Posterior vena cava (tissue), 2 donors: ENCODE measurements around the gene PLEKHA5. TPM values are rescaled to one million over a fixed set of nuclear protein-coding genes. Genes with fewer than 3 reads are reported as not detected.
A peak's percentile ranks its signal among the peaks of the same experiment; 100 is the strongest.

Experiments
- DNase-seq: peaks from one replicate; pipeline ENCODE4 v3.0.0-alpha.2; 2020; ENCODE audit warnings: low spot score
- intact Hi-C, 2 donors: fragments of 100-400 bp; cut with DNase I; formaldehyde crosslinking; loops; one replicate each; pipeline versions ENCODE4 v1.14.1 to v1.14.2; 2022 to 2023
- total RNA-seq, 2 donors: library from RNA; stranded (reverse); fragmentation: NEBNext Ultra II Directional; extraction: Animal tissue kit (Norgen Biotek cat#: 25700); gene quantifications; one replicate each; pipeline ENCODE4 v1.2.1, GENCODE V29; 2021
- donor health status: DM: yes; HTN: yes; CAD: no.
- donor health status: DM: yes; HTN: yes; CAD: no.

The PLEKHA5 gene
- total RNA-seq, 2 donors from 2014 or later: 22.5 to 27.4 TPM

DNA sequence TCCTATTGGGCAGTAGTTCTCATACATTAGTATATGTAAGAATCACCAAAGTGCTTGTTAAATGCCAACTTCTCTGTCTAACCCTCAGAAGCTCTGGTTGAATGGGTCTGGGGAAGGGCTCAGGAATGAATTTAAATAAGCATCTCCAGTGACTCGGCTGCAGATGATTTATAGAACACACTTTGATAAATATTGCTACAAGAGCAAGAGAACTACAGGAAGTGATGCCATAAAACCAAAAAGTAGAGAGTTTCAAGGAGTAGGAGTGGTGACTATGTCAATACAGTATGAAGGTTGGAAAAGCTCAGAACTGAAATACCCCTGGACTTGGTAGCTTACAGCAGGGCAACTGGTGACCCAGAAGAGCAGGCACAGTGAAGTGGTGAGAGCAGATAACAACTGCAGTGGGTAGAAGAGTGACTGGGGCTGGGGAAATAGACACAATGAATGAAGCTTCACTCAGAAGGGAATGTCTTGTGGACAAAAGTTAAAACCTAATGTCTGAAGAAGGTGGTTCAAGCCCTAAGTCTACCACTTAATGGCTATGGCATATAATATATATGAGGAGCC lies 8.0 kb upstream of the PLEKHA5 start:
- no peak for DNase-seq
- intact Hi-C loops: loop anchor here in 1 of 2 donors (10.0 kb wide), 1 partner anchor 1533 kb away; no protein-coding TSS in a partner anchor

DNA sequence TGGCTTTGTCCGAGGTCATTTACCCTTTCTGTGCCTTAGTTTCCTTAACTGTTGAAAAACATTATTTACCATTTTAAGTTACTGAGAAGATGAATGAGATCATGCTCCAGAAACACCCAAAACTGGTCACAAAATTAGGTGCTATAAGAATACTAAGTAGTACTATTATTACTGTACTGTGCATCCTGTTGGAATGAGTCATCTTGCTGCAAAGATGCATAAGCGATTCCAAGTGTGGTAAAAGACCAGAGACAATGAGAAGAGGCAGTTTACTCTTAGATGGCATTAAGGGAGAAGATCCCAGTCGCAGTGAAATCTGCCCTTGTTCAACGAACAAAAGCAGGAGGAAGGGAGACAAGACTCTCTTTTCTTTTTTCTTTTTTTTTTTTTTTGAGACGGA lies 4.2 kb upstream of the PLEKHA5 start:
- DNase-seq: no peak
- intact Hi-C loops: loop anchor here in 1 of 2 donors (10.0 kb wide), 1 partner anchor 1529 kb away; no protein-coding TSS in a partner anchor

DNA sequence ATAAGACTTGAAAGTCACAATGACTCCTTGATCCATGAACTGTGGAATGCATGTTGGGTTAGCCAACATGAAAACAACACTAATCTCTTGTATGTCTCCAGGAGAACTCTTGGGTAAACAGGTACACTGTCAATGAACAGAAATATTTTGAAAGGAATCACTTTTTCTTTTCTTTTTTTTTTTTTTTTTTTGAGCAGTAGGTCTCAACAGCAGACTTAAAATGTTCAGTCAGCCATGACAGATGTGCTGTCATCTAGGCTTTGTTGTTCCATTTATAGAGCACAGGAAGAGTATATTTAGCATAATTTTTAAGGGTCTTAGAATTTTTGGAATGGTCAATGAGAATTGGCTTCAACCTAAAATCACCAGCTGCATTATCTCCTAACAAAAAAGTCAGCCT lies 2.3 kb upstream of the PLEKHA5 start:
- DNase-seq: no peak
- intact Hi-C loops: loop anchor here in 1 of 2 donors (10.0 kb wide), 1 partner anchor 1528 kb away; no protein-coding TSS in a partner anchor

DNA sequence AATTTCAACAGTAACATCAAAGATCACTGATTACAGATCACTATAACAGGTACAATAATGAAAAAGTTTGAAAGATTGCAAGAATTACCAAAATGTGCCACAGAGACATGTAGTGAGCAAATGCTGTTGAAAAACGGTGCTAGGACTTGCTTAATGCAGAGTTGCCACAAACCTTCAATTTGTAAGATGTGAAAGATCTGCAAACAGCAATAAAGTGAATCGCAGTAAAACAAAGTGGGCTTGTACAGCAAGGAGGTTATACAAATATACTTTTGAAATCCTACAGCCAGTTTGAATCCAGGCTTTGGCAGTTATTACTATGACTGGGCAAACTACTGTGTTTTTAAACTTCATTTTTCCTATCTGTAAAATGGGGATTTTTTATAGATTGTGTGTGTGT lies 1.0 kb upstream of the PLEKHA5 start:
- intact Hi-C loops: loop anchor here in 1 of 2 donors (10.0 kb wide), 1 partner anchor 1526 kb away; no protein-coding TSS in a partner anchor
- DNase-seq: no peak

DNA sequence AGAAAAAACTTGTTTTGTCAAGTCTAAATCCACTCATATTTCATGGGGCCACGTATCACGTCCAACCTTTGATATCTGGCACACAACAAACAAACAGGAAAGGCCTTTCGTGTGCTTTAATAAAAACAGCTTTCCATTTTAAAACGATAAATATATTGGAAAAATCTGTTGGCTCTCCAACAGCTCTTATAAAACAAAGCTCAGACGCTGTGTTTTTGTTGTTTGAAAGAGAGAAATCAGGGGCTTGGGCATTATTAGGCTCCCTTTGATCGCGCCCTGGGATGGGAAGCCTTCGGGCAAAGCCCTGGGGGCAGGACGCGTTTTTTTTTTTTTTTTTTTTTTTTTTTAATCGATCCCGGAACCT lies 429 bp upstream of the PLEKHA5 start:
- intact Hi-C loops: loop anchor here in 1 of 2 donors (10.0 kb wide), 1 partner anchor 1526 kb away; no protein-coding TSS in a partner anchor
- no peak for DNase-seq

DNA sequence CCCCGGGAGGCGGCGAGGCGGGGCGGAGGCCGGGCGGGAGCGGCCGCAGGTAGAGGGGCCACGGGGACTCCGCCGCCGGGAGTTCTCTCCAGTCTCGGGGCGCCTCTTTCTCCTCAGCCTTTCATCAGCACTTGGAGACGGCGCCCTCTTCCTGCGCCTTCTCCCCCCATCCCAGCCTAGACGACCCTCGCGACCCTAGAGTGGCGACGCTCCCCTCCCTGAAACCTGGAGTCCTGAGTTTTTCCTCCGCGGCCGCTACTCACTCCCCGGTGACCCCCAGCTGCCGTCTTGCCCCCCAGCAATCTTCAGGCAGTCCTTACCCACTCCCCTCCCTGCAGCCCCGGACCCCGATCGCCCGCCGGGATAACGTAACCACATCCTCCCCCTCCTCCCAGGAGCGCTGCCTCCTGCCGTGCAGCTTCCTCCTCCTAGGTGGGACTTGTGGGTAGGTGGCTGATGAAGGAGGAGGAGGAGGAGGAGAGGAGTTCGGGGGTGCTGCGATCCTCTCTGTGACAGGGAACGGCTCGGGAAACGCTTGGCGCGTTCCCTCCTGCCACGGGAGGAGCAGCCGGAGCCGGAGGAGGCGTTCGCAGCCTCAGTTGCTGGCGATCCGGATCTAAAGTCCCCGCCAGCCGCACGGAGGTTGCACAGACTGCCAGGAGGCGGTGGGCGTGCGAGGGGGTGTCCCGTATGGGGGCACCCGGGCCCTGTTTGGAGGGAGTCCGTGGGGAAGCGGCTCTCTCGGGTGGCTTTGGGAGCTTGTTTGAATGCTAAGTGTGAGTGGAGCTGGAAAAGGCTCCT lies 891 bp downstream of the PLEKHA5 start:
- DNase-seq: peak; percentile 80
- intact Hi-C loops: no loop called here

DNA sequence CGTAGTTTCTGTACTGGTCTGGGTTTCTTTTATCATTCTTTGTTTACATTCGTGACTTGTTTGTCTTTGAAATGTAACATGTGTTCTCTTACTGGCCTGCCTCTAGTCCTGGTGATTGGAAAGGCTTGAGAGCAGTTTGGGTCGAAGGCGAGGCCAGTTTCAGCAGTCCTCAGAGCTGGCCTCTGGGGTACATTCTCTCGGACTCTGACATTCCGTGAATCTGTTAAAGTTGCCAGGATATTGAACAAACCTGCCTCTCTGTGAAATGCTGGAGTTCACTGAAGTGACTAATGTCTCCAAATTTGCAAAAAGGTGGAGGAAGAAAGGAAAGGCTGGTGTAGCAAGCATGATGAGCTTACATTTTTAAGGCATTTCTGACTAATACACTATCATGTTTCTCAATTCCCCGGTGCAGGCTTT lies 1.5 kb downstream of the PLEKHA5 start:
- intact Hi-C loops: no loop called here
- DNase-seq: no peak

DNA sequence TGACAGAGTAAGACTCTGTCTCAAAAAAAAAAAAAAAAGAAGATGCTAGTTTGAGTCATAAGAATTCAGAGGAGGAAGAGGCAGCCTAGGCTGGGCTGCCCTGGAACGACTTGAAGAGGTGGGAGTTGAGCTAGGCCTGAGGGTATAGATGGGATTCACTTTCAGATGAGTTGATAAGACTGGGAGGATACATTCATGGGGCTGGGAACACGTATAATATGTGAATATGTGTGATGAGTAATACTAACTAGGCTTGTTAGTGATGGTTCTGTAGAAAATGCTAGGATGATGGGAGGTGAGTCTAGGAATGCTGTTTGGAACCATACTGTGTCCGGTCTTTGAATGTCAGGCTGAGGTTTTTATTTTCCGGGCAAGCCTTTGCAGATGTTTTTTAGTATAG lies 9.0 kb downstream of the PLEKHA5 start:
- no peak for DNase-seq
- intact Hi-C loops: no loop called here

DNA sequence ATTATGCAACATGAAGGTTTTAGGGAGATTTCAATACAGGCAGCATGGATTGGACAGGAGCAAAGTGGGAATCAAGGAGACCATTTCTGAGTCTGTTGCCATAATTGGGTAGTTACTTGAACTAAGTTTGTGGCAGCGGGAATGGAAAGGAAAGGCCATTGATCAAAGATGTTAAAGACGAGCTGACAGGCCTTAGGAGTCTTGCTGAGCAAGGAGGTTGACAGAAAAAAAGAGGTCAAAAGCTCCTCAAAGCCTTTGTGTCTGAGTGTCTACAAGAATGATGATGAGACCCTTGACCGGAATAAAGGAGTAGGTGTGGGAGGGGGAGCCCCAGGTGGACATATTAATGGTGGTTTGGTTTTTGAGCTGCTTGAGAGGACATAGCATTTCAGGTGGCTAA lies 9.4 kb downstream of the PLEKHA5 start:
- DNase-seq: no peak
- intact Hi-C loops: no loop called here

DNA sequence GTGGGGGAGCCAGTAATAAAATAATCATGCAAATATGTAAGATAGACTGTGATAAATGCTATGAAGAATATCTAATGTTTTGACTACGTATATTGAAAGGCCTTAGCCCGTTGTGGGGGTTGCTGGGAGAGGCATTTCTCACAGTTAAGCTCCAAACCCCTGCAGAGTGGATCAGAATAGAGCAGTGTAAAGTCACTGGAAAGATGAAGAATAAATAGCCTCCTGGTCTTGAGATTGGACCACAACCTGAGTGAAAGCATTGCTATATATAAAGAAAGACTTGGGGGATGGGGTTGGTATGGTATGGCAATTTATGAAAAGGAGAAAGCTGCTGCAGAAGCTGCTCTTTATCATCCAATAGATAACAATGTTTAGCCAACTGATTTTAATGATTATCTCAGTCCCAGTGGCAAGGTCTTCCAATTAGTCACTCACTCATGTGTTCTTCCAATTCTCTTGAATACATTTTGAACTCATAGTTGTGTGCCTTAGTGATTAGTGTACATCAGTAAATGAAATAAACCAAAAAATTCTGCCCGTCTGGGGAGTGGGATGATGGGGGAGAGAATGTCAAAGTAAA lies 10.2 kb downstream of the PLEKHA5 start:
- no peak for DNase-seq
- intact Hi-C loops: no loop called here

DNA sequence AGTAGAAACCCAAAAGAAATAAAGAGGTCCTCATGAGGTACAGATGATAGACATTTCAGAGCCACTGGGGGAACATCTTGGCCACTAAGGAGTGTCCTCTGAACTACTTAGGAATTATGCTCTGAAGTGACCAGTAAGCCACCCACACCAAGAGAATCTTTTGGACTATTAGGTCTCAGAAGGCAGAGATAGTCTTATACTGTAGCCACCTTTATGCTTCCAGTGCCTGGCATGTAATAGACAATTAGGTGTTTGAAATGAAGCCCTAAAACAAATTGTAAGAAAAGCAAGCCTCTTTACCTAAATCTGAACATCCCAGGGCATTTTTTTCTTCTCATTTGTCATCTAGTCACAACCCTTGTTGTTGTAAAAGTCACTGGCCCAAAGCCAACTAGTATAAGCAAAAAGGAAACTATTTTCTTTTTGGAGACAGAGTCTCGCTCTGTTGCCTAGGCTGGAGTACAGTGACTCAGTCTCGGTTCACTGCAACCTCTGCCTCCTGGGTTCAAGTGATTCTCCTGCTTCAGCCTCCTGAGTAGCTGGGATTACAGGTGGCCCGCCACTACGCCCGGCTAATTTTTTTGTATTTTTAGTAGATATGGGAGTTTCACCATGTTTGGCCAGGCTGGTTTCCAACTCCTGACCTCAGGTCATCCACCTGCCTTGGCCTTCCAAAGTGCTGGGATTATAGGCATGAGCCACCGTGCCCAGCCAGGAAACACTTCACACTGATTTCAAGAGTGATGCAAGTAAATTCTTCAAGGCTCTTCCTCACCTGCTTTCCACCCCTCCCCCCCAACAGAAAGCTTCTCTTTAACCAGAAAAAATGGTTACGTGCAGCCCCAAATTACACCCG lies 11.1 kb downstream of the PLEKHA5 start:
- DNase-seq: no peak
- intact Hi-C loops: no loop called here

DNA sequence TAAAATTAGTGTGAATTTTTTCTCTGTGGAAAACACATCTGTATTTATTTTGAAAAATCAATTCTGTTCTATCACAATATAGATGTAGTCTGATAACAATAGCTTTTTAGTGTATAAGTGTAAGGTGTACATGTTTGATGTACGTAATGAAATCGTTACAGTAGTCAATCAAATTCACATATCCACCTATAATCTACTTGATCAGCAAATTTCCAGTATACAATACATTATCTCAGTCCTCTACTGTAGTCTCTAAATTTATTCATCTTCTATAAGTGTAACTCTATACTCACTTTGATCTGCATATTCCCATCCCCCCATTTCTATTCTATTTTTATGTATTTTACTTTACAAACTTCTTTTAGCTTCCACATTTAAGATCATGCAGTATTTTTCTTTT lies 13.0 kb downstream of the PLEKHA5 start:
- intact Hi-C loops: no loop called here
- DNase-seq: no peak

DNA sequence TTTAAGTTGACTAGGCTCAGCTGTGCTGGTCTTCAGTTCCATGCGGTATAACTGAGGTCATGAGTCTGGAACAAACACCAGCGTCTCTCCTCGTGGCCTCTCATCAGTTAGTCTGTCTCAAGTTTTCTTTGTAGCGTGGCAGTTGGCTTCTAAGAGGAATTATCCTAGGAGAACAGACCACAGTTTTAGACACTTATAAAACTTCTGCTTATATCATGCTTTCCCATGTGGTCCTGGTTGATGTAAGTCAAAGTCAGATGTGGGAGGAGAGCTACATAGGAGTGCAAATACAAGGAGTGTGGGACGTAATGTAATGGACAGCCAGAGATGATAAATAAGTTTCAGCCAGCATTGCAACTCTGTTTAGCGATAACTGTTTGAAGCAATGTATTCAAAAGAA lies 14.8 kb downstream of the PLEKHA5 start:
- DNase-seq: no peak
- intact Hi-C loops: no loop called here

DNA sequence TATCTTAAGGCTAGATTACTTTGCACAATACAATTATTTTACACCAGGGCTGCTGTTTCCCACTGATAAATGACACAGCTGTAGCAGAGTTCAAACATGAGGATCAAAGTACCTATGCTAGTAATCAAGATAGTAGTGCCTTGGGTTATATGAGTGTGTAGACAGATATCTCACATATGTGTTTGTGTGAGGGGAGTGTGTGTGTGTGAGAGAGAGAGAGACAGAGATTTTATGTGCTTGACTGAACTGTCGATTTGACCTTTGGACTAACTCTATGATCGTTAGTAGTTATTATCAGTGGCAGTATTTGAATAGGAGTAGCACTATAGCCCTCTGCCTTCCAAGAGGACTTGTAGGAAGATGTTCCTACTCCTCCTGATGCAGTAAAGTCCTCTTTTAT lies 15.5 kb downstream of the PLEKHA5 start:
- intact Hi-C loops: no loop called here
- no peak for DNase-seq

DNA sequence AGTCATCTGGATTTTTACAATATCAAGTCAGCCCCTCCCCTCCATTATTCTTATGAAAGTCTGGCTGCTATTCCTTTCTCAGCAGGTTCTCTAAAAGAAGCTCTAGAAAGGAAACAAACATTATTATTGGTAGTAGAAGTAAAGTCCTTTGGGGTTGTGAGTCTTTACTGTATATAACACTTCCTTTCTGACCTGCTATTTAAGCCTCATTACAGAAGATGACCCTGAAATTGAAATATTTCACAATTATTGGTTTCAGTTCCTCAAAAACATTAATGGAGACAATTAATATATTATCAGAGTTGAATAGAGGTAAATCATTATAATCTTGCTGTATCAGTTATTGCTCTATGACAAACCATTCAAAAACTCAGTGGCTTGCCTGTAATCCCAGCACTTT lies 19.3 kb downstream of the PLEKHA5 start:
- intact Hi-C loops: no loop called here
- DNase-seq: no peak

DNA sequence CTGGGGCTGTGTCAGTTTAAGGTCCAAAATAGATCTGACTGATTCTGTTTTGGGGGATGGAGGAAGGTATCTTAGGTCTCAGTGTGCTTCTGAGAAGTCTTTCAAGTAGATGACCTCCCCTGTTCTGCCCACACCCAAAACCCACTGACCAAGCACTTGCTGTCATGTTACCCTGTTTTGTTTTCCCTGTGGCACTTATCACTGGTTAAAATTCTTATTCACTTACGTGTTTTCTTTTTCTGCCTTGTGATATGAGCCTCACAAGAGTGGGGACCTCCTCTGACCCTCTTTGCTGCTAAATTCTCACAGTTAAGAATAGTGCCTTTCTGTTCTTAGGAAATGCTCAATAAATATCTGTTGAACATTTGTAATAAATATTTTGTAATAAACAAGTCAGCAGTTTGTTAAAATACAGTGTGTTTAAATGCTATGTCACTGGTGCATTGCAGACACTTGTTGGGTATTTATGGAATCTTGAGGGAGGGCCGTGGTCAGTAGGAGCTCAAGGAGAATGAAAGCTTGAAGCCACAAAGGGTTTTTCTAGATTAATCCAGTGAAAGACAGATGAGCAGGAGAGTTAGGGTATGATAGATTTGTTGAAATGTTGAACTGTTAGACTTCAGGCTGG lies 20.9 kb downstream of the PLEKHA5 start:
- intact Hi-C loops: no loop called here
- DNase-seq: no peak

DNA sequence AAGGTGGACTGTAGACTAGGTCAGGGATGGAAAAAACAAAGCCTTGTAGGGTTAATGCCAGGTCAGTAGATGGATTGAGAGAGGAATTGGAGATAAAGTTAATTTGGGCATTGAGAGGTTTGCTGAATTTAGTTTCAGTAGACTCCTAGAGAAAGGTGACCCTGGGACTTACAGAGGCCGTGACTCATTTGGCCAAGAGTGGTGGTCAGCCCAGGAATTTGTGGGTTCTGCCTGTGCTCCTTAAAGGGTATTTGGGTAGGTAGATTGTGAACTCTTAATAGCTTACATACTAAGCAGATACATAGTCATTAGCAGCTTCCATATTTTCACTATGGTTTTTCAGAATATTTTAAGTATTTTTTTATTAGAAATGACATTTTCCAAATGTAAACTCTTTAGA lies 21.8 kb downstream of the PLEKHA5 start:
- no peak for DNase-seq
- intact Hi-C loops: no loop called here

DNA sequence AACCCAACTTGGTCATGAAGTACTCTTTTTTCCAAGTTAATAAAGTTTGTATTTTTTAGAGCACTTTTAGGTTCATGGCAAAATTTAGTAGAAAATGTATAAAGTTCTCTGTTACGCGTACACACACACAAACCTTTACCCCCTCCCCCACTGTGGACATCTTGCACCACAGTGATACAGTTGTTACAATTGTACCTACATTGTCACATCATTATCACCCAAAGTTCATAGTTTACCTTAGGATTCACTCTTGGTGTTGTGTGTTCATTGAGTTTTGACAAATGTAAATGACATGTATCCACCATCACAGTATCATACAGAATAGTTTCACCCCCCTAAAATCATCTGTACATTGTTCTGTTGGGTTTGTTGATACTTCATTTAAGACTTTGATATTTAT lies 23.9 kb downstream of the PLEKHA5 start:
- intact Hi-C loops: no loop called here
- DNase-seq: no peak

DNA sequence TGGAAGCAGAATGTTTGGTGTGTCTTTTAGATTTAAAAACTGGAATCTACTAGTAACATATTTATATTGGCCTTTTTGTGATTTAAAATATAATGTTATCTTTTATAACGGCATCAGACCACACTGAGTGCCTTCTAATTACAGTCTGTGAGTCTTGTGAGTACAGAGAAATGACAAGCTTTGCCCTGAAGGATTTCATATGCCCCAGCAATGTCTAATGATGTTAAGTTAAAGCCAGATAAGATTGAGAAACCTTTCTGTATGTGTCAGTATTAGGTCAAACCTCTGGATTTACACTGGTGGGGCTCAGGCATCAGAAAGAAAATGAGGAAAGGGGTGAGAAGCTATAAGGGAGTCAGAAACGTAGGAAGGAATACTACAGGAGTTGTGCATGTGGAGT lies 25.2 kb downstream of the PLEKHA5 start:
- DNase-seq: no peak
- intact Hi-C loops: no loop called here
